ENCODE results near the gene EQTN.

DNA sequence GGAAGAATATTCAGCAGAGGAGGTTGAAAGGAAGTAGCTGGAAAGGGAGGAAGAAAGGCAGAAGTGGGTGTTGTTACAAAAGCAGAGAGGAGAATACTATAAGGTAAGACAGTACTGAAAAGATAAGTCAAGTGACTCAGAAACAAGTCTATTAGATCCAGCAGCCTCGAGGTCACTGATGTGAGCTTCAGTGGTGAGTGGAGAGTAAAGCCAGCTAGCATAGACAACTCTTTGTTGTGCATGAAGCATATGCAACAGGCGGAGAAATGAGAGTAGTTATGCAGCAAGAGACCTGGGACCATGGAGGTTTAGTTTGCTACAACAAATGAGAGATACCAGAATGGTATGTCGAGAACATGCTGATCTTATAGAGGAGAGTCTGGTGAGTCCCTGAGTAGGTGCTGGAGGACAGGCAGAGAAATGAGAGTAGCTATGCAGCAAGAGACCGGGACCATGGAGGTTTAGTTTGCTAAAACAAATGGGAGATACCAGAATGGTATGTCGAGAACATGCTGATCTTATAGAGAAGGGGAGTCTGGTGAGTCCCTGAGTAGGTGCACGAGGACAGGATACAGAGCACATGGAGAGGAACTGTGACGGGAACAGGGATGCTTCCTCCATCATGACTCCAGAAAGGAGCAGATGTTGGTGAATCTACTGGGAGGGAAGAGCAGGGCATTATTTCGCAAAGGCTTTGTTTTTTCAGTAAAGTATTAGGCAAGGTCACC is 36.0 kb downstream of the EQTN start:
- TF ChIP-seq, protein P1, sequence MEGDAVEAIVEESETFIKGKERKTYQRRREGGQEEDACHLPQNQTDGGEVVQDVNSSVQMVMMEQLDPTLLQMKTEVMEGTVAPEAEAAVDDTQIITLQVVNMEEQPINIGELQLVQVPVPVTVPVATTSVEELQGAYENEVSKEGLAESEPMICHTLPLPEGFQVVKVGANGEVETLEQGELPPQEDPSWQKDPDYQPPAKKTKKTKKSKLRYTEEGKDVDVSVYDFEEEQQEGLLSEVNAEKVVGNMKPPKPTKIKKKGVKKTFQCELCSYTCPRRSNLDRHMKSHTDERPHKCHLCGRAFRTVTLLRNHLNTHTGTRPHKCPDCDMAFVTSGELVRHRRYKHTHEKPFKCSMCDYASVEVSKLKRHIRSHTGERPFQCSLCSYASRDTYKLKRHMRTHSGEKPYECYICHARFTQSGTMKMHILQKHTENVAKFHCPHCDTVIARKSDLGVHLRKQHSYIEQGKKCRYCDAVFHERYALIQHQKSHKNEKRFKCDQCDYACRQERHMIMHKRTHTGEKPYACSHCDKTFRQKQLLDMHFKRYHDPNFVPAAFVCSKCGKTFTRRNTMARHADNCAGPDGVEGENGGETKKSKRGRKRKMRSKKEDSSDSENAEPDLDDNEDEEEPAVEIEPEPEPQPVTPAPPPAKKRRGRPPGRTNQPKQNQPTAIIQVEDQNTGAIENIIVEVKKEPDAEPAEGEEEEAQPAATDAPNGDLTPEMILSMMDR (IDR thresholded peaks at IDR 0.05; ENCODE audit: control extremely low read depth in 1 of 3, insufficient read depth in 1 of 3, low read depth in 1 of 3, low read length in 3 of 3), result peak in 1 of 3 experiments; percentile 17; a peak in 1 of 4 replicates
- no peak for TF ChIP-seq ZNF274 (IDR thresholded peaks at IDR 0.05; ENCODE audit: borderline replicate concordance, extremely low read depth, low read length)

Measured in H1 (cell line).